Transverse colon (tissue), 4 donors: ENCODE data around the gene HFM1. TPM values are rescaled to one million over a fixed set of nuclear protein-coding genes. Genes with fewer than 3 reads are reported as not detected.

ENCODE experiments used
- DNase-seq: peaks from one replicate; pipeline ENCODE4 v3.0.0-alpha.2; 2019
- H3K27ac ChIP-seq, 4 donors: fragments of 200-600 bp; sonication (generic); 2 replicates each; pipeline ENCODE4 v1.5.1; 2016 to 2018; ENCODE audit warnings: inconsistent platforms in 4 of 4
- H3K27me3 ChIP-seq: fragments of 200-600 bp; sonication (generic); 2 replicates; pipeline ENCODE4 v1.5.1; 2017; ENCODE audit warnings: inconsistent platforms
- H3K36me3 ChIP-seq, 4 donors: fragments of 200-600 bp; sonication (generic); 2 replicates each; pipeline ENCODE4 v1.5.1; 2017 to 2019; ENCODE audit warnings: inconsistent platforms in 4 of 4
- H3K4me1 ChIP-seq, 4 donors: fragments of 200-600 bp; sonication (generic); 2 replicates each; pipeline ENCODE4 v1.5.1; 2017 to 2020; ENCODE audit warnings: inconsistent platforms in 4 of 4
- H3K4me3 ChIP-seq, 4 donors: fragments of 200-600 bp; sonication (generic); 1 replicate in 1 of 4; 2 replicates in 3 of 4; pipeline versions ENCODE4 v1.5.1 to v1.6.1; 2017 to 2019; ENCODE audit warnings: inconsistent platforms in 4 of 4
- H3K9me3 ChIP-seq, 2 donors: fragments of 200-600 bp; sonication (generic); 2 replicates each; pipeline ENCODE4 v1.5.1; 2017 to 2019; ENCODE audit warnings: inconsistent platforms in 2 of 2
- CTCF ChIP-seq, 5 experiments: fragments of 200-600 bp in 3 of 5; fragments of 450-650 bp in 2 of 5; sonication (generic) in 3 of 5; IDR thresholded peaks; 1 replicate in 2 of 5; 2 replicates in 3 of 5; pipeline ENCODE4 v1.5.1; 2016 to 2017; ENCODE audit warnings: antibody characterized with exemption in 5 of 5, inconsistent platforms in 3 of 5, mild to moderate bottlenecking in 2 of 5, moderate library complexity in 1 of 5
- EP300 ChIP-seq: sonication (generic); formaldehyde crosslinking; IDR thresholded peaks from one replicate; pipeline ENCODE4 v1.6.1; 2017; ENCODE audit warnings: antibody characterized with exemption, low read depth
- POLR2A ChIP-seq: fragments of 450-650 bp; IDR thresholded peaks from one replicate; pipeline ENCODE4 v1.6.1; 2016; ENCODE audit warnings: antibody characterized with exemption, mild to moderate bottlenecking, moderate library complexity
- POLR2AphosphoS5 ChIP-seq, 3 donors: sonication (generic); formaldehyde crosslinking; IDR thresholded peaks; one replicate each; pipeline ENCODE4 v1.6.1; 2016; ENCODE audit warnings: antibody characterized with exemption in 3 of 3
- WGBS, 2 donors: methylation state at CpG; one replicate each; pipeline ENCODE4 v1.1.5; 2018; ENCODE audit warnings: low coverage in 1 of 2; 5-methylcytosine and 5-hydroxymethylcytosine counted together
- in situ Hi-C, 4 donors: fragments of 200-750 bp; cut with MboI; loops; one replicate each; pipeline versions ENCODE4 v1.15.0 to v1.15.1; 2017; ENCODE audit warnings: low sequenced_read_pairs in 3 of 4, low pct_ligation_motif_present in 1 of 4, low pct_unique_long_range_greater_than_20kb in 1 of 4
- intact Hi-C: fragments of 100-400 bp; cut with DNase I; formaldehyde crosslinking; loops from one replicate; pipeline ENCODE4 v1.15.1; 2023; ENCODE audit warnings: low total_unique reads
- total RNA-seq, 4 donors: library from RNA; depleted of rRNA; stranded (reverse); fragments of >200 nt; gene quantifications; one replicate each; pipeline ENCODE4 v1.1.0, GENCODE V29; 2016

The HFM1 gene
- total RNA-seq, 4 donors from 2014 or later: 0.14 to 30.7 (median 0.95) TPM; not detected in 1

DNA sequence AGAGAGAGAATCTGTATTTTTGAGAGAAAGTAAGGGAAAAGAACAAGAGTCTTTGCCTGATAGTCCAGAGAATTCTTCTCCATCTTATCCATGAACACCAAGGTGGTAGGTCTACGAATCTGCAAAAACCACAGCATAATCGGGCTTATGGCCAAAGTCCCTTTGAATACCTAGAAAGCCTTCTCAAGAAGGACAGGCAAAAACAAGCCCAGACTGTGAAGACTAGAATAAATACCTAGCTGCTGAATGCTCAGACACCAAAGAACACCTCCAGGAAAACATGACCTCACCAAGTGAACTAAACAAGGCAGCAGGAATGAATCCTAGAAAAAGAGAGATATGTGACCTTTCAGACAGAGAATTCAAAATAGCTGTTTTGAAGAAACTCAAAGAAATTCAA, 79.2 kb downstream of the HFM1 start:
- no peaks in the 10 kb centered on the region for H3K4me1 ChIP-seq
- intact Hi-C loops: no loop called here
- H3K27ac ChIP-seq: no peak overlapping the region
- no peak overlapping the region for H3K4me3 ChIP-seq
- in situ Hi-C loops: no loop called here
- no peak for DNase-seq
- H3K9me3 ChIP-seq: no peaks in the 10 kb centered on the region
- WGBS, 2 donors: 67 to 93% methylated on average over 1 to 2 of the region's 2 CpGs
- TF ChIP-seq POLR2A (no peak), EP300 (no peak), POLR2AphosphoS5 (IDR thresholded peaks at IDR 0.05) (no peak)
- no peaks in the 10 kb centered on the region for H3K27me3 ChIP-seq
- H3K36me3 ChIP-seq: no peaks in the 10 kb centered on the region

DNA sequence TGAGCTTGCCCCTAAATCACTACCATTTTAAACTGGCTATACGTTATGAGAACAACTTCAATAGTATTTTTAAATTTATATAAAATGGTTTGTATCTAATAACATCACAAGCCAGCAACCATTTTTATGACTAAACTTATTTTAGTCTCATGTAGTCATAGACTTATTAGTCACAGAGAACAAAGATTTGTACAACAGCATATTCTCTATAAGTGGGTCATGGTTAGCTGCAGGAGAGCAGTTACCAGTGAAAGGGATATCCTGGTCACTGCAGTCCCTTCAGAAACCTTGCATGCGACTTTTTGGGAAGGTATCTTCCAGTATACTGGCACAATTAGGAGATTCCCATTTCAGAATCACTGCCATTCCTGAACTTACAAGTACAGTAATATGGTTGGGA, 90.0 kb downstream of the HFM1 start:
- no peak for DNase-seq
- 71 to 73% methylated on average over 1 to 2 of the region's 2 CpGs for WGBS, 2 donors
- H3K27me3 ChIP-seq: no peaks in the 10 kb centered on the region

DNA sequence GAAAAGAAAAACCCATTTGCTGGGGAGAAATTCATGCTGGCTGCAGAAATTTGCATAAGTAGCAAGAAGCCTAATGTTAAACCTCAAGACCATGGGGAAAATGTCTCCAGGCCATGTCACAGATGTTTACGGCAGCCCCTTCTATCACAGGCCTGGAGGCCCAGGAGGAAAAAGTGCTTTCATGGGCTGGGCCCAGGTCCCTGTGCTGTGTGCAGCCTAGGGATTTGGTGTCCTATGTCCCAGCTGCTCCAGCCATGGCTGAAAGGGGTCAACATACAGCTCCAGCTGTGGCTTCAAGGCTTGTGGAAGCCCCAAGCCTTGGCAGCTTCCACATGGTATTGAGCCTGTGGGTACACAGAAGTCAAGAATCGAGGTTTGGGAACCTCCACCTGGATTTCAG, 93.0 kb downstream of the HFM1 start:
- intact Hi-C loops (no loop called here), in situ Hi-C loops (no loop called here)
- 68 to 80% methylated on average over 1 to 2 of the region's 2 CpGs for WGBS, 2 donors
- Histone ChIP-seq H3K4me1 (no peaks in the 10 kb centered on the region), H3K27ac (no peak overlapping the region), H3K27me3 (no peaks in the 10 kb centered on the region), H3K9me3 (no peaks in the 10 kb centered on the region), H3K36me3 (no peaks in the 10 kb centered on the region), H3K4me3 (no peak overlapping the region)
- no peak for DNase-seq
- TF ChIP-seq POLR2AphosphoS5 (IDR thresholded peaks at IDR 0.05) (no peak), EP300 (no peak), CTCF (IDR thresholded peaks at IDR 0.05) (no peak), POLR2A (no peak)

More for the DNA sequence above, 90.0 kb downstream of the HFM1 start:
- no peak for TF ChIP-seq EP300
- TF ChIP-seq POLR2AphosphoS5 (IDR thresholded peaks at IDR 0.05): no peak
- TF ChIP-seq CTCF (IDR thresholded peaks at IDR 0.05): no peak
- no peak for TF ChIP-seq POLR2A
- no peaks in the 10 kb centered on the region for H3K4me1 ChIP-seq
- H3K4me3 ChIP-seq: no peak overlapping the region
- in situ Hi-C loops (no loop called here), intact Hi-C loops (no loop called here)
- H3K9me3 ChIP-seq: no peaks in the 10 kb centered on the region
- H3K36me3 ChIP-seq: no peaks in the 10 kb centered on the region
- no peak overlapping the region for H3K27ac ChIP-seq

- H3K36me3 ChIP-seq: no peaks in the 10 kb centered on the region
- H3K27me3 ChIP-seq: no peaks in the 10 kb centered on the region
- no peak overlapping the region for H3K4me3 ChIP-seq
- H3K9me3 ChIP-seq: no peaks in the 10 kb centered on the region
- intact Hi-C loops (no loop called here), in situ Hi-C loops (no loop called here)
- TF ChIP-seq POLR2AphosphoS5 (IDR thresholded peaks at IDR 0.05): no peak
- no peak for DNase-seq
- no peak overlapping the region for H3K27ac ChIP-seq
- no peaks in the 10 kb centered on the region for H3K4me1 ChIP-seq
These were observed 96.1 kb downstream of the HFM1 start for GRCh38 chr1:91308544-91308943.

DNA sequence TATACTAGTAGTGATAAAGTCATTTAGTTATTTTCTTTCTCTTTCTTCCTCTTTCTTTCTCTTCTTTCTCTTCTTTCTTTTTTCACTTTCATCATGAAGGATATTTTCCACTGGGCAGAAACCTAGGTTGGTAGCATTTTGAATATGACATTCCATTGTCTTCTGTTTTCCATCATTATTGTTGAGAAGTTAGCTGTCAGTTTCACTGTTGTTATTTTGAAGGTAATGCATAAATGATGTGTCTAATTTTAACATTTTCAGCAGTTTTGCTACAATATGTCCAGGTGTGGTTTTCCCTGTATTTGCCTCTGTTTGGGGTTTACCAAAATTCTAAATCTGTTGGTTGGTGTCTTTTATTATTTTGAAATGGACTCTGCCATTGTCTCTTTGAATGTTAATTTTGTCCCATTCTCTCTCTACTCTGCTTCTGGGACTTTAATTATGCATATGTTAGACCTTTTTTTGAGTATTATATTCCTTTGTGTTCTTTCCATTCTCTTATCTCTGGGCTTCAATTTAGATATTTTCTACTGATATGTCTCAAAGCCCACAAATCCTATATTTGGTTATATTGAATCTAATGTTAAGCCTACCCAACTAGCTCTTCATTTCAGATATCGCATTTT, 96.7 kb downstream of the HFM1 start:
- DNase-seq: no peak
- TF ChIP-seq EP300 (no peak), POLR2AphosphoS5 (IDR thresholded peaks at IDR 0.05) (no peak), POLR2A (no peak), CTCF (IDR thresholded peaks at IDR 0.05) (no peak)
- Histone ChIP-seq H3K27me3 (no peaks in the 10 kb centered on the region), H3K4me3 (no peak overlapping the region), H3K4me1 (no peaks in the 10 kb centered on the region), H3K9me3 (no peaks in the 10 kb centered on the region), H3K27ac (no peak overlapping the region), H3K36me3 (no peaks in the 10 kb centered on the region)
- 89 to 100% methylated on average over 1 of the region's 1 CpG for WGBS, 2 donors
- in situ Hi-C loops (no loop called here), intact Hi-C loops (no loop called here)
